ENCODE measurements around the gene RDH13.

GRCh38 chr19:55088021-55088451 is 25.1 kb upstream of the RDH13 start:
- TF ChIP-seq CTCF (IDR thresholded peaks at IDR 0.05; ENCODE audit: low read depth, low read length, missing input control) (no peak), HNF4G (IDR thresholded peaks at IDR 0.05) (no peak), TAF1 (conservative IDR thresholded peaks at IDR 0.05) (no peak)
